ENCODE measurements around the gene KIAA0040.

DNA sequence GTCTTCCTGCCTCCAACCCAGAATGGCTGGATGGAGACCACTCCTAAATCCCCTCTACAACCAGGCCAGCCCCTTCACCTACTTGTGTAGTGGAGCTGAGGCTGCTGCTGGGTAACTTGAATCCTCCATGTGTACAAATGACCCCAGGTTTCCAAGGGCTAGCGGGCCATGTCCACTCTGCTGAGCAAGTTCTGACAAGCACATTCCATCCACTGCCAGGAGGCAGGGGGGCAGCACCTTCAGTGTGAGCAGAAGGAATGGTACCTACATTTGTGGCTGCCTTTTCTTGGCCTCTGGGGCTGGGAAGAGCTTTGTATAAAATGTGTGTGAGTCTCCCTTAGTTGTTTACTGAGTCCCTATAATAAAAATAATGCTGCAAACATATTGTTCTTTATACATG, 14.5 kb downstream of the KIAA0040 start:
- TF ChIP-seq, protein P1, sequence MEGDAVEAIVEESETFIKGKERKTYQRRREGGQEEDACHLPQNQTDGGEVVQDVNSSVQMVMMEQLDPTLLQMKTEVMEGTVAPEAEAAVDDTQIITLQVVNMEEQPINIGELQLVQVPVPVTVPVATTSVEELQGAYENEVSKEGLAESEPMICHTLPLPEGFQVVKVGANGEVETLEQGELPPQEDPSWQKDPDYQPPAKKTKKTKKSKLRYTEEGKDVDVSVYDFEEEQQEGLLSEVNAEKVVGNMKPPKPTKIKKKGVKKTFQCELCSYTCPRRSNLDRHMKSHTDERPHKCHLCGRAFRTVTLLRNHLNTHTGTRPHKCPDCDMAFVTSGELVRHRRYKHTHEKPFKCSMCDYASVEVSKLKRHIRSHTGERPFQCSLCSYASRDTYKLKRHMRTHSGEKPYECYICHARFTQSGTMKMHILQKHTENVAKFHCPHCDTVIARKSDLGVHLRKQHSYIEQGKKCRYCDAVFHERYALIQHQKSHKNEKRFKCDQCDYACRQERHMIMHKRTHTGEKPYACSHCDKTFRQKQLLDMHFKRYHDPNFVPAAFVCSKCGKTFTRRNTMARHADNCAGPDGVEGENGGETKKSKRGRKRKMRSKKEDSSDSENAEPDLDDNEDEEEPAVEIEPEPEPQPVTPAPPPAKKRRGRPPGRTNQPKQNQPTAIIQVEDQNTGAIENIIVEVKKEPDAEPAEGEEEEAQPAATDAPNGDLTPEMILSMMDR (conservative IDR thresholded peaks at IDR 0.05 in 1 of 2, IDR thresholded peaks at IDR 0.05 in 1 of 2; ENCODE audit: extremely low read depth in 1 of 2, insufficient read depth in 1 of 2, low read depth in 1 of 2, low read length in 2 of 2), result no peak
- no peak for TF ChIP-seq EZH2 (IDR thresholded peaks at IDR 0.05; ENCODE audit: borderline replicate concordance, low read length)

All from mammary epithelial cell (primary cell).